MM.1S (cell line): Measurements from ENCODE around the gene STAP1.
"Not testable (repeated sequence)": the region's sequence is repeated elsewhere in the genome, so short reads cannot be mapped to it uniquely, and the experiment has no call there.

ENCODE experiments used
- DNase-seq: peaks from one replicate; pipeline ENCODE4 v3.0.0-alpha.2; 2015
- H2AFZ ChIP-seq: fragments of 300-600 bp; sonication (generic); 2 replicates; pipeline ENCODE4 v1.6.0; 2016; ENCODE audit warnings: antibody characterized with exemption, low read length
- H3F3A ChIP-seq: fragments of 300-600 bp; sonication (generic); 2 replicates; pipeline ENCODE4 v1.6.1; 2016; ENCODE audit warnings: mild to moderate bottlenecking, antibody characterized with exemption, low read length, moderate library complexity, mixed read lengths; ENCODE audit not compliant: insufficient read depth
- H3K27ac ChIP-seq: fragments of 300-600 bp; sonication (generic); 2 replicates; pipeline ENCODE4 v1.5.1; 2016; ENCODE audit warnings: mild to moderate bottlenecking, low read length
- H3K27me3 ChIP-seq: fragments of 300-600 bp; sonication (generic); replicated peaks from 2 replicates; pipeline ENCODE4 v1.6.0; 2016; ENCODE audit warnings: low read length; ENCODE audit not compliant: insufficient read depth
- H3K36me3 ChIP-seq: fragments of 300-600 bp; sonication (generic); replicated peaks from 2 replicates; pipeline ENCODE4 v1.6.1; 2016; ENCODE audit warnings: mild to moderate bottlenecking, low read length, mixed read lengths; ENCODE audit not compliant: insufficient read depth
- H3K4me1 ChIP-seq: fragments of 300-600 bp; sonication (generic); 2 replicates; pipeline ENCODE4 v1.6.1; 2016; ENCODE audit warnings: low read length, mixed read lengths
- H3K4me2 ChIP-seq: fragments of 300-600 bp; sonication (generic); 2 replicates; pipeline ENCODE4 v1.6.0; 2016; ENCODE audit warnings: low read depth, low read length
- H3K4me3 ChIP-seq: fragments of 300-600 bp; sonication (generic); 2 replicates; pipeline ENCODE4 v1.5.1; 2016; ENCODE audit warnings: low read length, mixed read lengths
- H3K79me2 ChIP-seq: fragments of 300-600 bp; sonication (generic); 2 replicates; pipeline ENCODE4 v1.6.1; 2016; ENCODE audit warnings: mixed run types, low read length, mixed read lengths
- H3K9ac ChIP-seq: fragments of 300-600 bp; sonication (generic); 2 replicates; pipeline ENCODE4 v1.6.1; 2016; ENCODE audit warnings: low read length, mixed read lengths
- H3K9me2 ChIP-seq: fragments of 300-600 bp; sonication (generic); replicated peaks from 2 replicates; pipeline ENCODE4 v1.6.1; 2016; ENCODE audit warnings: mild to moderate bottlenecking, low read length, mixed read lengths; ENCODE audit not compliant: insufficient read depth
- H3K9me3 ChIP-seq: fragments of 300-600 bp; sonication (generic); replicated peaks from 2 replicates; pipeline ENCODE4 v1.6.1; 2016; ENCODE audit warnings: mild to moderate bottlenecking, low read length, mixed read lengths; ENCODE audit not compliant: insufficient read depth
- H4K20me1 ChIP-seq: fragments of 300-600 bp; sonication (generic); 2 replicates; pipeline ENCODE4 v1.6.1; 2016; ENCODE audit warnings: mild to moderate bottlenecking, low read length, moderate library complexity, mixed read lengths; ENCODE audit not compliant: insufficient read depth
- EZH2 ChIP-seq: fragments of 300-600 bp; sonication (generic); optimal IDR thresholded peaks from 2 replicates; pipeline ENCODE3; 2017; ENCODE audit warnings: low read depth, mild to moderate bottlenecking, antibody characterized with exemption, low read length, mixed read lengths
- EZH2phosphoT487 ChIP-seq: fragments of 300-600 bp; sonication (generic); IDR thresholded peaks from 2 replicates; pipeline ENCODE4 v1.6.1; 2018; ENCODE audit warnings: antibody characterized with exemption, low read length
- TF ChIP-seq, protein P1 (sequence below): fragments of 300-600 bp; sonication (generic); IDR thresholded peaks from 2 replicates; pipeline ENCODE4 v1.5.1; 2016; ENCODE audit warnings: antibody characterized with exemption, low read length, mixed read lengths

The STAP1 gene

DNA sequence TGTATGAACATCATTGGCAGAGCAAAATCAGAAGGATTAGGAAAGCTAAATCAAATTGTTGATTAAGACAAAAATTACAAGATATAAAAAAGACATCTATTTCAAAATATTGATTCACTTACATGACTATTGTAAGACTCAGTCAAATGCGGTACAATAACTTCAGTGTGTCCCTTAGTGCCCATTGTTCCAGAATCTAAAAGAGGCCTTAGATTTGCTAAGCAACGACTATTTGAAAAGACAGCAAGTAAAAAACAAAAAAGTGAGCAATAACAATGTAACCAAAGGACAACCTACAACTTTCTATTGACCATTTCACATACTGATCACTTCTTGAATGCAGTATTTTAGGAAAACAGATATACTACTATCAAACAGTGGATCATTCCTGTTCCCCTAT, 76.8 kb downstream of the STAP1 start:
- Histone ChIP-seq H3K9me3 (no peaks in the 10 kb centered on the region), H3K79me2 (no peaks in the 10 kb centered on the region), H3K27ac (no peak overlapping the region), H3K9ac (no peak overlapping the region), H3K9me2 (no peaks in the 10 kb centered on the region), H3F3A (0 out of 2 replicates have a peak, but pooled peaks cover 5% of the 10 kb centered on the region), H2AFZ (no peak overlapping the region), H3K4me1 (peaks cover 4% of the 10 kb centered on the region; the same call in 1 of the 2 replicates), H4K20me1 (no peaks in the 10 kb centered on the region), H3K4me2 (no peak overlapping the region), H3K36me3 (peaks cover 7% of the 10 kb centered on the region), H3K4me3 (no peak overlapping the region), H3K27me3 (no peaks in the 10 kb centered on the region)
- TF ChIP-seq, protein P1, sequence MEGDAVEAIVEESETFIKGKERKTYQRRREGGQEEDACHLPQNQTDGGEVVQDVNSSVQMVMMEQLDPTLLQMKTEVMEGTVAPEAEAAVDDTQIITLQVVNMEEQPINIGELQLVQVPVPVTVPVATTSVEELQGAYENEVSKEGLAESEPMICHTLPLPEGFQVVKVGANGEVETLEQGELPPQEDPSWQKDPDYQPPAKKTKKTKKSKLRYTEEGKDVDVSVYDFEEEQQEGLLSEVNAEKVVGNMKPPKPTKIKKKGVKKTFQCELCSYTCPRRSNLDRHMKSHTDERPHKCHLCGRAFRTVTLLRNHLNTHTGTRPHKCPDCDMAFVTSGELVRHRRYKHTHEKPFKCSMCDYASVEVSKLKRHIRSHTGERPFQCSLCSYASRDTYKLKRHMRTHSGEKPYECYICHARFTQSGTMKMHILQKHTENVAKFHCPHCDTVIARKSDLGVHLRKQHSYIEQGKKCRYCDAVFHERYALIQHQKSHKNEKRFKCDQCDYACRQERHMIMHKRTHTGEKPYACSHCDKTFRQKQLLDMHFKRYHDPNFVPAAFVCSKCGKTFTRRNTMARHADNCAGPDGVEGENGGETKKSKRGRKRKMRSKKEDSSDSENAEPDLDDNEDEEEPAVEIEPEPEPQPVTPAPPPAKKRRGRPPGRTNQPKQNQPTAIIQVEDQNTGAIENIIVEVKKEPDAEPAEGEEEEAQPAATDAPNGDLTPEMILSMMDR: no peak
- TF ChIP-seq EZH2phosphoT487: no peak
- TF ChIP-seq EZH2: no peak
- no peak for DNase-seq

DNA sequence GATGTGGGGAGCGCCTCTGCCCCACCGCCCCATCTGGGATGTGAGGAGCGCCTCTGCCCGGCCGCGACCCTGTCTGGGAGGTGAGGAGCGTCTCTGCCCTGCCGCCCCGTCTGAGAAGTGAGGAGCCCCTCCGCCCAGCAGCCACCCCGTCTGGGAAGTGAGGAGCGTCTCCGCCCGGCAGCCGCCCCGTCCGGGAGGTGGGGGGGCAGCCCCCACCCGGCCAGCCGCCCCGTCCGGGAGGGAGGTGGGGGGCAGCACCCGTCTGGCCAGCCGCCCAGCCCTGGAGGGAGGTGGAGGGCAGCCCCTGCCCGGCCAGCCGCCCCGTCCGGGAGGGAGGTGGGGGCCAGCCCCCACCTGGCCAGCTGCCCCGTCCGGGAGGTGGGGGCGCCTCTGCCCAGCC, 78.5 kb downstream of the STAP1 start:
- not testable (repeated sequence) for H3K4me2 ChIP-seq, H3K9me2 ChIP-seq, H3K79me2 ChIP-seq, H3K9ac ChIP-seq, H3K27ac ChIP-seq, H3F3A ChIP-seq, H3K4me1 ChIP-seq, H2AFZ ChIP-seq, H3K4me3 ChIP-seq, H4K20me1 ChIP-seq, H3K36me3 ChIP-seq, H3K27me3 ChIP-seq, H3K9me3 ChIP-seq, DNase-seq

DNA sequence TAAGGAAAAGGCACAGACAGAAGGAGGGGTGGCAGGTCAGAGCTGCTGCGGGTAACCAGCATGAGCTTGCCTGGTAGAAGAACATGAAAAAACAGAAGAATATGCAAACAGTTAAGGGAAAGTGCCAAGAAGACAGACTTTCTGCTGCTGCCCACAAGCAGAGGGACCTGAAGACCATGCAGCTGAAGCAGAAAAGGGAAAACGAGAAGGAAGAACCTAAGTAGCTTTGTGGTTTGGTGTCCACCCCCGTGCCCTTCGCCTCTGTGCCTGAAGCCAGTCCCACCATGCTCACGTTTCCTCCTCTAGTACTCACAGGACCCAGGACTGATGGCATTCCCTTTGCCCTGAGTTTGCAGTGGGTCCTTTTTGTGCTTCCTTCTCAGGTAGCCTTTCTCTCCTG, 79.6 kb downstream of the STAP1 start:
- no peak overlapping the region for H2AFZ ChIP-seq
- no peaks in the 10 kb centered on the region for H3K27me3 ChIP-seq
- peaks cover 4% of the 10 kb centered on the region; the same call in 1 of the 2 replicates for H3K4me1 ChIP-seq
- peaks cover 2% of the 10 kb centered on the region for H3K36me3 ChIP-seq
- TF ChIP-seq EZH2 (no peak), EZH2phosphoT487 (no peak)
- TF ChIP-seq, protein P1: no peak
- H3K4me3 ChIP-seq: no peak overlapping the region
- no peak for DNase-seq
- 0 out of 2 replicates have a peak, but pooled peaks cover 9% of the 10 kb centered on the region for H3F3A ChIP-seq
- H3K9me2 ChIP-seq: no peaks in the 10 kb centered on the region
- H4K20me1 ChIP-seq: no peaks in the 10 kb centered on the region
- no peak overlapping the region for H3K9ac ChIP-seq
- H3K27ac ChIP-seq: no peak overlapping the region
- H3K4me2 ChIP-seq: no peak overlapping the region
- no peaks in the 10 kb centered on the region for H3K79me2 ChIP-seq
- H3K9me3 ChIP-seq: no peaks in the 10 kb centered on the region

DNA sequence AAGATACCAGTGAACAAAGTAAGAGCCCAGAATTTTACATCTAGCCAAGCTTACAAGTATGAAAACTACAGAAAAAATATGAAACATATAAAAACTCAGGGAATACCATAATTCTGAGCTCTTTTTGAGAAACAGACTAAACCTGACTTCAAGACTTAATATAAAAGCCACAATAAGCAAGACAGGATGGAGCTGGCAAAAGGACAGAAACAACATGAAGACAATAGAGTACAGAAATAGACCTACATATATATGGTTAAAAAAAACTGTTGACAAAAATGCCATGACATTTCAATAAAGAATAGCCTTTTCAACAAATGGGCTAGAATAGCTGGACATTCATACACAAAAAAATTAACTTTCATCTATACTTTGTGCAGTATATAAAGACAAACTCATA, 93.0 kb downstream of the STAP1 start:
- no peak overlapping the region for H3K9ac ChIP-seq

More for the DNA sequence above, 93.0 kb downstream of the STAP1 start:
- no peaks in the 10 kb centered on the region for H3F3A ChIP-seq
- H3K27me3 ChIP-seq: no peaks in the 10 kb centered on the region
- H3K4me2 ChIP-seq: no peak overlapping the region
- H3K4me1 ChIP-seq: no peaks in the 10 kb centered on the region
- no peak overlapping the region for H2AFZ ChIP-seq
- H4K20me1 ChIP-seq: no peaks in the 10 kb centered on the region
- TF ChIP-seq EZH2 (no peak), EZH2phosphoT487 (no peak)
- TF ChIP-seq, protein P1: no peak
- no peak overlapping the region for H3K27ac ChIP-seq
- H3K9me3 ChIP-seq: no peaks in the 10 kb centered on the region
- no peak for DNase-seq
- H3K79me2 ChIP-seq: no peaks in the 10 kb centered on the region
- no peak overlapping the region for H3K4me3 ChIP-seq
- no peaks in the 10 kb centered on the region for H3K9me2 ChIP-seq
- no peaks in the 10 kb centered on the region for H3K36me3 ChIP-seq
